HG03039 (cell line): ENCODE results near the gene ARHGEF16.

ENCODE experiments used
- ATAC-seq: cut with Tn5 transposase; IDR thresholded peaks from one replicate; pipeline ENCODE4 v1.9.1; 2021; ENCODE audit warnings: mild to moderate bottlenecking, moderate library complexity; ENCODE audit not compliant: unreplicated experiment

The ARHGEF16 gene

DNA sequence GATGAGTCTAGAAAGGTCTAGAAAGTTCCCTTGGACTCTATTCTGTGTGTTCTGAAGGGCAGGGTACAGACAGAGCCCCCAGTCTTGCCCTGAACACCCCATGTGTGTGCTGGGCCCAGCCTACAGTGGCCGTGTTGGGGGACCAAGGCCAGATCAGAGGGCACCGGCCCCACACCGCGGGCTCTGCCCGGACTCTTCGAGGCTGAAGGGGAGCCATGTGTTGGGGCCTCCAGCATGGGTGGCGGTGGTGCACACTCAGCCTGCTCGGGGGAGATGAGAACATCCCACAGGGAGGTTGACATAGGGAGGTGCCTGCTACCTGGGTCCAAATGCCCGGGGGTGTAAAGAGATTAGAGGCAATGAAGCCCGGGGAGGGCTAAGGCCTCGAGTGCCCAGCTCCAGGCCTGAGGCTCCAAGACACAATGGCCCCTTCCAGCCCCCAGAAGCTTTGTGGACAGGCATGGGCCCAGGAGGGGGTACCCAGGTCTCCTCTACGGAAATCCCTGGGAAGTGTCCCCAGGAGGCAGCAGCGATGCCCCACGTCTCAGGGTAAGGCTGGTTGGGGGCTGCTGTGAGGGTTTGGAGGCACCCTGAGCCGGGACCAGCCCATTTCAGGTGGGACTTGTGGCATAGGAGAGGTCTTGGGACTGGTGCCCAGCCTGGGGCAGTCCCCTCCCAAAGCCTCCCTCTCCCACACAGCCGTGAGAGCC lies 12.1 kb downstream of the ARHGEF16 start:
- ATAC-seq, result no peak

DNA sequence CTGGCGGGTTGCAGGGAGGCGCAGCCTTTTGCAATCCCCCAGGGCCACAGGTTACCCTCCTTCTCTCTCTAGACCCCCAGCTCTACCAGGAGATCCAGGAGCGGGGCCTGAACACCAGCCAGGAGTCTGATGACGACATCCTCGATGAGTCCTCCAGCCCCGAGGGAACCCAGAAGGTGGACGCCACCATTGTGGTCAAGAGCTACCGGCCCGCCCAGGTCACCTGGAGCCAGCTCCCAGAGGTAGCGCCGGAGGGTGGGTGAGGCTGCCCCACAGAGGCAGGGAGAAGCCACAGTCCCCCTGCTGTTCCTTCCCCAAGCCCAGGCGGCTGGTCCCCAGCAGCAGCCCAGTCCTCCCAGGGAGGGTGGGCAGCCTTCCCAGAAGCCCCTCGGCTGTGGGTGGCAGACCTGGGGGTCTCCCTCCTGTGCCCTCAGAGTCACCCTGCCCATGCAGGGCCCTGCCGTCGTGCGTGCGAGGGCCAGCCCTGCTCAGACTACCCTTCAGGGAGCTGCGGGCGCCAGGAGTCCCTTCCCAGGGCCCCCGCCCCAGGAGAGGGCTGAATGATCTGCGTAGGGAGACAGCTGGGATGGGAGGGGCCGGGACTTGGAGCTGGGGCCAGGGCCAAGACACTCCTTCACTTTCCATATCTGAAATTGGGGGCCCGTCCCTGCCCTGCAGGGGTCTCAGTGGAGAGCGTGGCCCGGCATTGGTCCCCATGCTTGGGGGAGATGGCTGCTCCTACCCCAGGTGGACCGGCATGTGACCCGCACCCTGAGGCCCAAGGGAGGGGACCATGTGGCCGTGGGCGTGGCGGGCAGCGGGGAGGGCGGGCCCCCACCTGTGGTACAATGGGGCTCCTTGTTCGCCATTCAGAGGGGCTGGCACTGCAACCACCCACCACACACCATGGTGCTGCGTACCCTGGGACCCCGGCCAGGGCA lies 12.9 kb downstream of the ARHGEF16 start:
- ATAC-seq, result no peak

DNA sequence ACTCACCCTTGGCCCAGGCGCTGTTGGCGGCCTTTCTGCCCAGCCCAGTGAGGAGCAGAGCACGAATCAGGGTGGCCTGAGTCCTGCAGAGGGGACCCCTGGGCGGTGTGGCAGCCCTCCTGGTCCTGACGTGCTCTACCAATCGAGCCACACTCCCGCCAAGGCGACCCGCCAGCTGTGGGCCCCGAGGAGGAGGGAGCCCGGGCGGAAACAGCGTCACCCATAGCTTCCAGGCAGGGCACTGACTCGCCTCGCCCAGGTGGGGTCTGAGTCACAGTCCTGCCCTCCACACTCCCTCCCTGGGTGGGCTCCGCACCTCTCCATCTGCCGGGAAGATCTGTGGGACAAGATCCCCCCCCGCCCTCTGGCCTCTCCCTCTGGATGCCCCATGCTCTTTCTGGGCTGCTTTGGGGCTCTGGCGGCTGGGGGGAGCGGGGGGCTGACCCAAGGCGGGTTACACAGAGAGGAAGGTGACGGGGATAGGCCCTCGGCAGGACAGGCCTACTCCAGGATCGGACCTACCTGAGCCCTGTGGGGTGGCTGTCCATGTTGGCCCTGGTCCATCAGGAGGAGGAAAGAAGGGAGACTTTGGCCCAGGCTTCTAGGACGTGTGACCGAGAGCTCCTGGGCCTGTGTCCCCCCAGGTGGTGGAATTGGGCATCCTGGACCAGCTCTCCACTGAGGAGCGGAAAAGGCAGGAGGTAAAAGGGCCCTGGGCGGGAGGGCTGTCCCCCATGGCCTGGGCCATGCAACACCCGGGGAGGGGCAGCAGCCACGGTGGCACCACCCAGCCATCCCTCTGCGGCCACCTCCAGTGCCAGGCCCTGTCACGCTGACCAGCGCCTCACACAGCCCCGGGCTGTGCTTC lies 14.0 kb downstream of the ARHGEF16 start:
- ATAC-seq, result no peak

DNA sequence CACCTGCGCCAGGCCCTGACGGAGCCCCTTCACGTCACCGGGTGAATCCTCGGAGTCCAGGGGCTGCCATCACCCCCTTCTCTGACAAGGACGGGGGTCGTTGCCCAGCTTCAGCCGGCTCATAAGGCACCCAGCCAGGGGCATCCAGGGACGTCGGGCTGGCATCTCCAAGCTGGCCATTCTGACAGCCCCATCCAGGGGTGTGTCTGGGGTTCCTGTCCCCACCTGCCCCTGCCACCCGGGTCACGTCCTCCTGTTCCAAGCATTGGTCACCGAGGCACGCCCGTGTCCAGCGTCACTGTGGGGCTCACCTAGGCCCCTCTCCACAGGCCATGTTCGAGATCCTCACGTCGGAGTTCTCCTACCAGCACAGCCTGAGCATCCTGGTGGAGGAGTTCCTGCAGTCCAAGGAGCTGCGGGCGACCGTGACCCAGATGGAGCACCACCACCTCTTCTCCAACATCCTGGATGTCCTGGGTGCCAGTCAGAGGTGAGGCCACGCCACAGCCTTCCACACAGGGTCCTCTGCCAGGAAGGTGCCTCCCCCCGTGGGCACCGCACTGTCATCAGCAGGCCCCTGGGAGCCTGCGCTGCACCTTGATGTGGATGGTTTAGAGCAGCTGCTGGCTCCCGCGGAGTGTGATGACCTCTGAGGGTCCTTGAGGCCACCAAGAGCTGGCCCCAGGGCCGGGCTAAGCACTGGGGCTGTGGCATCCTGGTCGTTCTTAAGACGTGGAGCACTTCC lies 14.8 kb downstream of the ARHGEF16 start:
- no peak for ATAC-seq

DNA sequence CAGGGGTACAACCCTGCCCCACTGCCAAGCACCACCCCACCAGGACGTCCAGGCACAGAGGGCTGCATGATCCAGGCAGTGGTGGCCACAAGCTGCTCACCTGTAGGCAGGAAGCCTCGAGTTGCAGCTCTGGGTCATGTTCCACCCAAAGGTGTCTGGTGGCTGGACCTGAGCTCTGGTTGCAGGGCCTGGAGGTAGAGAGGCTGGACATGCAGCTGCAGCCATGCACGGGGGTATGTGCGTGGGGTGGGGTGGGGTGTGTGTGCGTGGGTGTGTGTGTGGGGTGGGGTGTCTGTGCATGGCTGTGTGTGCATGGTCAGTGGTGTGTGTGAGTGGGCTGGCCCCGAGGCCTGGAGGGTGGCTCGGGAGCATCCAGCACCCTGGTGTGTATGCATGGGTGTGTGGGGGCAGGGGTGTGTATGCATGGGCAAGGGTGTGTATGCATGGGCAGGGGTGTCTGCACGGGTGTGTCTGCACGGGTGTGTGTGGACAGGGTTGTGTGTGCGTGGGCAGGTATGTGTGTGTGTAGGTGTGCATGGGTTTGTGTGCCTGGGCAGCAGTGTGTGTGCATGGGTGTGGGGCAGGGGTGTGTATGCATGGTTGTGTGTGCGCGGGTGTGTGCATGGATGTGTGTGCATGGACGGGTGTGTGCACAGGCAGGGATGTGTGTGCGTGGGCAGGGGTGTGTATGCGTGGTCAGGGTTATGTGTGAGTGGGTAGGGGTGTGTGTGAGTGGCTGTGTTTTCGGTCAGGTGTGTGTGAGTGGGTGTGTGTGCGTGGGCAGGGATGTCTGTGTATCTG lies 15.6 kb downstream of the ARHGEF16 start:
- ATAC-seq, result no peak

DNA sequence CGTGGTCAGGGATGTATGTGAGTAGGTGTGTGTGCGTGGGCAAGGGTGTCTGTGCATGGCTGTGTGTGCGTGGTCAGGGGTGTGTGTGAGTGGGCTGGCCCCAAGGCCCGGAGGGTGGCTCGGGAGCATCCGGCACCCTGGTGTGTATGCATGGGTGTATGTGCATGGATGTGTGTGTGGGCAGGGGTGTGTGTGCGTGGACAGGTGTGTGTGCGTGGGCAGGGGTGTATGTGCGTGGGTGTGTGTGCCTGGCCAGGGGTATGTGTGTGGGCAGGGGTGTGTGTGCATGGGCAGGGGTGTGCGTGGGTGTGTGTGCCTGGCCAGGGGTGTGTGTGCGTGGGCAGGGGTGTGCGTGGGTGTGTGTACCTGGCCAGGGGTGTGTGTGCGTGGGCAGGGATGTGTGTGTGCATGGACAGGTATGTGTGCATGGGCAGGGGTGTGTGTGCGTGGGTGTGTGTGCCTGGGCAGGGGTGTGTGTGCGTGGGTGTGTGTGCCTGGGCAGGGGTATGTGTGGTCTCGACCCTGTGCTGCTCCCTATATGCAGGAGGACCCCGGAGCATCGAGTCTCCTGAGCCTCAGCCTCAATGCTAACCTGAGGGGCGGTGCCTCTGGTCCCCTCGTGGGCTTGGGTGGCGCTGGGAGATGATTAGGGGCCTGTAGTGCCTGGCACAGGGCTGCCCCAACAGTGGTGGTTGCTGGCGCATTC lies 16.3 kb downstream of the ARHGEF16 start:
- no peak for ATAC-seq

- no peak for ATAC-seq
Observed at GRCh38 chr1:3471356-3472087, 17.1 kb downstream of the ARHGEF16 start.

GRCh38 chr1:3472088-3472850 lies 17.8 kb downstream of the ARHGEF16 start:
- ATAC-seq, result no peak

DNA sequence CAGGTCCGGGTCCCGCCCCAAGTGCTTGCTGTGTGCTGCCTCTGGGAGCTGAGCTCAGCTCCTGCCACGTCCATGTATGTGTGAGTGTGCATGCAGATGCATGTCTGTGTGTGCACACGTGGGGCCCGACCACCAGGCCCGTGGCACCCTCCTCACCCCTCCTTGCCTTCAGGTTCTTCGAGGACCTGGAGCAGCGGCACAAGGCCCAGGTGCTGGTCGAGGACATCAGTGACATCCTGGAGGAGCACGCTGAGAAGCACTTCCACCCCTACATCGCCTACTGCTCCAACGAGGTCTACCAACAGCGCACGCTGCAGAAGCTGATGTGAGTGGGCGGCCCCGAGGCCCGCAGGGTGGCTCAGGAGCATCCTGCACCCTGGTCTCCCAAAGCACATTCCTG lies 18.4 kb downstream of the ARHGEF16 start:
- ATAC-seq, result no peak

DNA sequence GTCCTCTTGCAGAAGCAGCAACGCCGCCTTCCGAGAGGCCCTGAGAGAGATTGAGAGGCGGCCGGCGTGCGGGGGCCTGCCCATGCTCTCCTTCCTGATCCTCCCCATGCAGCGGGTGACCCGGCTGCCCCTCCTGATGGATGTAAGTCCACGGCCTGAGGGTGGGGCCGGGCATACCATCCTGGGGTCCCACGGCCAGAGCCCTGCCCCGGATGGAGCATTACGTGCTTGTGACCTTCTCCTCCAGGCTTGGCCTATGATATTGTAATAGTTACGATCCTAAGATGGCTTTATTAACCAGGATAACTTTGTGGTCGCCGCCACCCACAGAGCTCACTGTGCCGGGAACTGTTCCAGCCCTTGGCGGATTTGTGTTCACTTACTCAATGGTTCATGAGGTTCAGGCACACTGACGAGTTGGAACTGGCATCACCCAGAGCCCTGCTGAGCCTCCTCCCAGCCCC lies 18.9 kb downstream of the ARHGEF16 start:
- no peak for ATAC-seq

GRCh38 chr1:3474016-3474415 lies 19.6 kb downstream of the ARHGEF16 start:
- no peak for ATAC-seq

- no peak for ATAC-seq
Observed at GRCh38 chr1:3474421-3474820, 20.0 kb downstream of the ARHGEF16 start.

DNA sequence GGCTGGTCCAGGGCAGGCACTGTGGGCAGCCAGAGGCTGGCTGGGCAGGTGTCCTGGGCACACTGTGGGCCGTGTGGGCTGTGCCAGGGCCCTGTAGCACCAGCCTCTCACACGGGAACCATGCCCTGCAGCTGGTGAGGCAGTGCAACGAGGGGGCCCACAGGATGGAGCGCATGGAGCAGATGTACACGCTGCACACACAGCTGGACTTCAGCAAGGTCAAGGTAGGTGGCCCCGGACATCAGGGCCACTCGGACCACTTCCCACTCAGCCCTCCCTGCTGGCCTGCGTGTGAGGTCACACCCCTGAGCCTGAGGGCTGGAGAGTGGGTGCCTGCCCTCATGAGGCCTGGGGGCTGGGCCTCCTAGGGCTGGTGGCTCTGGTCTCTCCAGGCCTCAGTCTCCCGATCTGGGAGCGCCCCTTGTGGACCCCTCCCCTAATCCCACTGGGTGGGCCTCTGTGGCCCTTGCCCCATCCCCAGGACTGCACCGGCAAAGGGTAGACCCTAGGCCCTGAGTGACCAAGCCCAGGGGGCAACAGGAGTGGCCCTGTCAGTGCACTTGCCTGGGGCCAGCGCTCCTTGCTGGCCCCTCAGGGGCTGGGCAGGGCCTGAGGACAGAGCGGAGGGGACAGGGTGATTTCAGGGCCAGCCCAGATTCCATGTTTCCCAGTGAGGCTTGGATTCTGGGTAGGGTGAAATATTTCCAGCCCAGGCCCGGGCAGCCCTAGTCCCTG lies 21.5 kb downstream of the ARHGEF16 start:
- ATAC-seq, result no peak

GRCh38 chr1:3476666-3477065 lies 22.2 kb downstream of the ARHGEF16 start:
- no peak for ATAC-seq

DNA sequence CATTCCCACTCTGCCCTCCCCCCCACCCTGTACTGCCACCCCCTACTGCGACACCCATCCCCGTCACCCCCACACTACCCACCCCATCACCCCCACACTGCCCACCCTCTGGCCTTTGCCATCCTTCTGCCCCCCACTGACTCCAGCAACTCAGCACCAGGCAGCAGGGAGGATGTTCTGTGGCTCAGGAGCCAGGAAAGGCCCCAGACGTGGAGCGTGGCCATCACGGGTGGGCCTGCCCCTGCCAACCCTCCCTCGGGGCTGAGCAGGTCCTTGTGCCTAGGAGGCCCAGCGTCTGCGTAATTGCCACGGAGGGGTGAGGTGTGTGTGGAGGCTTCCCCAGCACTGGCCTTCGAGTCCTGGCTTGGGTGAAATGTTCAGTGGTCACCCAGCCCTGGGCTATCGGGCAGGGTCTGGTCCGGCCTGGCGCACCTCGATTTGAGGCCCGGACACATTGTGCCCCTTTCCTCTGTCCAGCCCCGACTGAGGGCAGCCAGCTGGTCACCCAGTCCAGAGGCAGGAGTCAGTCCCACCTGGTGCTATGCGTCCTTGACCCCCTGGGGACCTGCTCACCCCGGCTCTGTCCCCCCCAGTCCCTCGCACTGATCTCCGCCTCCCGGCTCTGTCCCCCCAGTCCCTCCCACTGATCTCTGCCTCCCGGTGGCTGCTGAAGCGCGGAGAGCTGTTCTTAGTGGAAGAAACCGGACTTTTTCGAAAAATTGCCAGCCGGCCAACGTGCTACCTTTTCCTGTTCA lies 23.0 kb downstream of the ARHGEF16 start:
- ATAC-seq, result no peak

DNA sequence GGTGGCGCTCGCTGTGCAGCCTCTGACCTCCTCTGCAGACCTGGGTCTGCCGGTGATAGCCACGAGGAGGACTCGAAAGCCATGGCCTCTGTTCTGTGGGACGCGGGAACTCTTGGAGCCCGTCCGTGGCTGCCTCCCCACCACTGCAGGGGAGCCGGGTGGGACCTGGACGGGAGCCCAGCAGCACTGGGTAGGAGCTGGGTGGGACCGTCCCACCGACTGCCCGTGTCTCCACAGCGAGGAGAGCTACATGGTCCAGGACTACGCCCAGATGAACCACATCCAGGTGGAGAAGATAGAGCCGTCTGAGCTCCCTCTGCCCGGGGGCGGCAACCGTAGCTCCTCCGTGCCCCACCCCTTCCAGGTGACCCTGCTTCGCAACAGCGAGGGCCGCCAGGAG lies 23.7 kb downstream of the ARHGEF16 start:
- no peak for ATAC-seq
